ENCODE results near the gene ROCK2. TPM values are rescaled to one million over a fixed set of nuclear protein-coding genes. Genes with fewer than 3 reads are reported as not detected.

ROCK2 gene
- total and polyA plus RNA-seq, 9 of the 15 experiments (the other 6 are each of a cell fraction or from before 2014, with no cell fraction given) = 4.9 to 30.6 (median 14.3) TPM

- TF ChIP-seq ZNF609 (CRISPR knock-in tag; IDR thresholded peaks at IDR 0.05; ENCODE audit: borderline replicate concordance) (peak; percentile 74; the same call in 1 of the 2 replicates), BCLAF1 (IDR thresholded peaks at IDR 0.05; ENCODE audit: borderline replicate concordance in 1 of 2, control insufficient read depth in 1 of 2, low read depth in 2 of 2, low read length in 1 of 2) (no peak), ZNF644 (tag; IDR thresholded peaks at IDR 0.05; ENCODE audit: low read depth) (no peak; the same call in 1 of the 2 replicates), MGA (IDR thresholded peaks at IDR 0.05) (no peak), HDAC2 (IDR thresholded peaks at IDR 0.05) (no peak), NRF1 (conservative IDR thresholded peaks at IDR 0.05 in 1 of 2, IDR thresholded peaks at IDR 0.05 in 1 of 2) (peak; percentile 67 to 76; a peak in 3 of 4 replicates)
Observed at GRCh38 chr2:11344342-11344955, at the start of gene ROCK2 (continued).
